ENCODE results near the gene RPS15. TPM values are rescaled to one million over a fixed set of nuclear protein-coding genes. Genes with fewer than 3 reads are reported as not detected.
A peak's percentile ranks its signal among the peaks of the same experiment; 100 is the strongest.

The RPS15 gene
- total and polyA plus RNA-seq, 10 of the 15 experiments (the other 5 are each of a cell fraction or from before 2014, with no cell fraction given): 559 to 3,158 (median 1,413) TPM

GRCh38 chr19:1478934-1479707 lies 40.9 kb downstream of the RPS15 start, which contains the start of gene C19orf25 (continued):
- no peak for TF ChIP-seq YBX1 (IDR thresholded peaks at IDR 0.05)
- no peak for TF ChIP-seq WRNIP1 (IDR thresholded peaks at IDR 0.05; ENCODE audit: borderline replicate concordance, low read depth, low read length)
- no peak for TF ChIP-seq RAD21 (IDR thresholded peaks at IDR 0.05; ENCODE audit: insufficient read depth, low read depth, low read length)
- no peak for TF ChIP-seq TCF7 (IDR thresholded peaks at IDR 0.05; ENCODE audit: borderline replicate concordance)
- TF ChIP-seq SMARCA5 (IDR thresholded peaks at IDR 0.05): peak; percentile 74
- no peak for TF ChIP-seq SUPT20H (IDR thresholded peaks at IDR 0.05; ENCODE audit: borderline replicate concordance, control insufficient read depth, low read depth, low read length)
- peak in 1 of 2 experiments; percentile 86; a peak in 2 of 3 replicates for TF ChIP-seq EGR1 (IDR thresholded peaks at IDR 0.05; ENCODE audit: borderline replicate concordance in 1 of 2, low read depth in 2 of 2, low read length in 2 of 2)
- peak; percentile 62 for TF ChIP-seq SP1 (IDR thresholded peaks at IDR 0.05; ENCODE audit: low read depth, low read length)
- peak; percentile 98 for TF ChIP-seq ZNF207 (IDR thresholded peaks at IDR 0.05; ENCODE audit: borderline replicate concordance)
- TF ChIP-seq NFXL1 (IDR thresholded peaks at IDR 0.05; ENCODE audit: borderline replicate concordance): no peak
- TF ChIP-seq GATAD2B (conservative IDR thresholded peaks at IDR 0.05; ENCODE audit: low read depth): peak; percentile 53; the same call in 1 of the 2 replicates
- TF ChIP-seq SUZ12 (IDR thresholded peaks at IDR 0.05; ENCODE audit: unreplicated experiment): no peak
- no peak for TF ChIP-seq PAX8 (IDR thresholded peaks at IDR 0.05)
- TF ChIP-seq LARP7 (IDR thresholded peaks at IDR 0.05): peak; percentile 86
- no peak for TF ChIP-seq ZNF384 (IDR thresholded peaks at IDR 0.05; ENCODE audit: borderline replicate concordance, low read depth, low read length)
- TF ChIP-seq SREBF1 (IDR thresholded peaks at IDR 0.05; ENCODE audit: low read length): no peak
- peak in 1 of 2 experiments; percentile 56; a peak in 1 of 4 replicates for TF ChIP-seq ETV6 (conservative IDR thresholded peaks at IDR 0.05 in 1 of 2, IDR thresholded peaks at IDR 0.05 in 1 of 2; ENCODE audit: borderline replicate concordance in 1 of 2, low read depth in 1 of 2)
- TF ChIP-seq USF2 (IDR thresholded peaks at IDR 0.05; ENCODE audit: borderline replicate concordance, low read depth, low read length): peak; percentile 85
- TF ChIP-seq ZZZ3 (IDR thresholded peaks at IDR 0.05; ENCODE audit: control insufficient read depth, insufficient read length, low read depth): no peak
- TF ChIP-seq, protein P1, sequence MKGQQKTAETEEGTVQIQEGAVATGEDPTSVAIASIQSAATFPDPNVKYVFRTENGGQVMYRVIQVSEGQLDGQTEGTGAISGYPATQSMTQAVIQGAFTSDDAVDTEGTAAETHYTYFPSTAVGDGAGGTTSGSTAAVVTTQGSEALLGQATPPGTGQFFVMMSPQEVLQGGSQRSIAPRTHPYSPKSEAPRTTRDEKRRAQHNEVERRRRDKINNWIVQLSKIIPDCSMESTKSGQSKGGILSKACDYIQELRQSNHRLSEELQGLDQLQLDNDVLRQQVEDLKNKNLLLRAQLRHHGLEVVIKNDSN (IDR thresholded peaks at IDR 0.05; ENCODE audit: borderline replicate concordance, extremely low read length, insufficient read depth, low read depth, low read length): peak; percentile 91
- TF ChIP-seq POLR2AphosphoS5 (IDR thresholded peaks at IDR 0.05; ENCODE audit: low read length): peak; percentile 85
- no peak for TF ChIP-seq MYC (IDR thresholded peaks at IDR 0.05; ENCODE audit: insufficient read depth, insufficient read length, insufficient replicate concordance, low read length, severe bottlenecking)
- TF ChIP-seq, protein P2, sequence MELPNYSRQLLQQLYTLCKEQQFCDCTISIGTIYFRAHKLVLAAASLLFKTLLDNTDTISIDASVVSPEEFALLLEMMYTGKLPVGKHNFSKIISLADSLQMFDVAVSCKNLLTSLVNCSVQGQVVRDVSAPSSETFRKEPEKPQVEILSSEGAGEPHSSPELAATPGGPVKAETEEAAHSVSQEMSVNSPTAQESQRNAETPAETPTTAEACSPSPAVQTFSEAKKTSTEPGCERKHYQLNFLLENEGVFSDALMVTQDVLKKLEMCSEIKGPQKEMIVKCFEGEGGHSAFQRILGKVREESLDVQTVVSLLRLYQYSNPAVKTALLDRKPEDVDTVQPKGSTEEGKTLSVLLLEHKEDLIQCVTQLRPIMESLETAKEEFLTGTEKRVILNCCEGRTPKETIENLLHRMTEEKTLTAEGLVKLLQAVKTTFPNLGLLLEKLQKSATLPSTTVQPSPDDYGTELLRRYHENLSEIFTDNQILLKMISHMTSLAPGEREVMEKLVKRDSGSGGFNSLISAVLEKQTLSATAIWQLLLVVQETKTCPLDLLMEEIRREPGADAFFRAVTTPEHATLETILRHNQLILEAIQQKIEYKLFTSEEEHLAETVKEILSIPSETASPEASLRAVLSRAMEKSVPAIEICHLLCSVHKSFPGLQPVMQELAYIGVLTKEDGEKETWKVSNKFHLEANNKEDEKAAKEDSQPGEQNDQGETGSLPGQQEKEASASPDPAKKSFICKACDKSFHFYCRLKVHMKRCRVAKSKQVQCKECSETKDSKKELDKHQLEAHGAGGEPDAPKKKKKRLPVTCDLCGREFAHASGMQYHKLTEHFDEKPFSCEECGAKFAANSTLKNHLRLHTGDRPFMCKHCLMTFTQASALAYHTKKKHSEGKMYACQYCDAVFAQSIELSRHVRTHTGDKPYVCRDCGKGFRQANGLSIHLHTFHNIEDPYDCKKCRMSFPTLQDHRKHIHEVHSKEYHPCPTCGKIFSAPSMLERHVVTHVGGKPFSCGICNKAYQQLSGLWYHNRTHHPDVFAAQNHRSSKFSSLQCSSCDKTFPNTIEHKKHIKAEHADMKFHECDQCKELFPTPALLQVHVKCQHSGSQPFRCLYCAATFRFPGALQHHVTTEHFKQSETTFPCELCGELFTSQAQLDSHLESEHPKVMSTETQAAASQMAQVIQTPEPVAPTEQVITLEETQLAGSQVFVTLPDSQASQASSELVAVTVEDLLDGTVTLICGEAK (IDR thresholded peaks at IDR 0.05; ENCODE audit: borderline replicate concordance): peak; percentile 92
- TF ChIP-seq NFYA (IDR thresholded peaks at IDR 0.05; ENCODE audit: borderline replicate concordance, low read depth, low read length): no peak
- no peak for TF ChIP-seq FOS (IDR thresholded peaks at IDR 0.05; ENCODE audit: borderline replicate concordance, extremely low read depth, insufficient read length)
